Renal pelvis (tissue), 12 donors: Measurements from ENCODE around the gene SRSF1. TPM values are rescaled to one million over a fixed set of nuclear protein-coding genes. Genes with fewer than 3 reads are reported as not detected.
"Not testable (repeated sequence)": the region's sequence is repeated elsewhere in the genome, so short reads cannot be mapped to it uniquely, and the experiment has no call there.

Source experiments
- DNase-seq: peaks from one replicate; pipeline ENCODE4 v3.0.0-alpha.2; 2013
- long read RNA-seq, 16 experiments: transcript quantifications; one replicate each; lab custom pipeline, GENCODE V29; 2026
- polyA plus RNA-seq, 3 donors: library from polyadenylated mRNA; unstranded; fragments of 120-200 nt; gene quantifications; one replicate each; pipeline ENCODE4 v1.2.1, GENCODE V29; 2013; ENCODE audit not compliant: insufficient read length in 3 of 3

The SRSF1 gene, protein sequence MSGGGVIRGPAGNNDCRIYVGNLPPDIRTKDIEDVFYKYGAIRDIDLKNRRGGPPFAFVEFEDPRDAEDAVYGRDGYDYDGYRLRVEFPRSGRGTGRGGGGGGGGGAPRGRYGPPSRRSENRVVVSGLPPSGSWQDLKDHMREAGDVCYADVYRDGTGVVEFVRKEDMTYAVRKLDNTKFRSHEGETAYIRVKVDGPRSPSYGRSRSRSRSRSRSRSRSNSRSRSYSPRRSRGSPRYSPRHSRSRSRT
- 100 to 1,000 TPM; 331 to 382 (median 358) TPM for polyA plus RNA-seq
- long read RNA-seq, donor 1, transcript SRSF1-205 (3 exons, 3,117 nt): minor isoform, 12 of 92 reads
- long read RNA-seq, donor 1, transcript SRSF1-204 (4 exons, 1,720 nt): minor isoform, 18 of 92 reads
- long read RNA-seq, donor 1, transcript SRSF1-201 (4 exons, 1,513 nt): major isoform, 54 of 92 reads
- long read RNA-seq, donor 1, partial matches to known transcripts: 5 of 92 reads
- long read RNA-seq, donor 1, other reads (novel, unspliced or antisense): 0 of 92 reads
- long read RNA-seq, donor 2, transcript SRSF1-201 (4 exons, 1,513 nt): major isoform, 80 of 120 reads
- long read RNA-seq, donor 2, transcript SRSF1-205 (3 exons, 3,117 nt): minor isoform, 12 of 120 reads
- long read RNA-seq, donor 2, transcript SRSF1-204 (4 exons, 1,720 nt): minor isoform, 15 of 120 reads
- long read RNA-seq, donor 2, transcript SRSF1-202 (2 exons, 689 nt): minor isoform, 5 of 120 reads
- long read RNA-seq, donor 2, partial matches to known transcripts: 7 of 120 reads
- long read RNA-seq, donor 2, other reads (novel, unspliced or antisense): 0 of 120 reads
- long read RNA-seq, donor 3, transcript SRSF1-205 (3 exons, 3,117 nt): minor isoform, 6 of 112 reads
- long read RNA-seq, donor 3, transcript SRSF1-204 (4 exons, 1,720 nt): minor isoform, 13 of 112 reads
- long read RNA-seq, donor 3, transcript SRSF1-201 (4 exons, 1,513 nt): major isoform, 78 of 112 reads
- long read RNA-seq, donor 3, partial matches to known transcripts: 6 of 112 reads
- long read RNA-seq, donor 3, other reads (novel, unspliced or antisense): 6 of 112 reads
- long read RNA-seq, donor 4, transcript SRSF1-205 (3 exons, 3,117 nt): minor isoform, 7 of 99 reads
- long read RNA-seq, donor 4, transcript SRSF1-204 (4 exons, 1,720 nt): minor isoform, 15 of 99 reads
- long read RNA-seq, donor 4, transcript SRSF1-201 (4 exons, 1,513 nt): major isoform, 53 of 99 reads
- long read RNA-seq, donor 4, partial matches to known transcripts: 10 of 99 reads
- long read RNA-seq, donor 4, other reads (novel, unspliced or antisense): 8 of 99 reads
- long read RNA-seq, donor 5, transcript SRSF1-204 (4 exons, 1,720 nt): minor isoform, 5 of 41 reads
- long read RNA-seq, donor 5, transcript SRSF1-201 (4 exons, 1,513 nt): major isoform, 31 of 41 reads
- long read RNA-seq, donor 5, partial matches to known transcripts: 0 of 41 reads
- long read RNA-seq, donor 5, other reads (novel, unspliced or antisense): 0 of 41 reads
- long read RNA-seq, donor 6, transcript SRSF1-202 (2 exons, 689 nt): minor isoform, 10 of 92 reads
- long read RNA-seq, donor 6, transcript SRSF1-201 (4 exons, 1,513 nt): major isoform, 59 of 92 reads
- long read RNA-seq, donor 6, transcript SRSF1-205 (3 exons, 3,117 nt): minor isoform, 11 of 92 reads
- long read RNA-seq, donor 6, transcript SRSF1-204 (4 exons, 1,720 nt): minor isoform, 11 of 92 reads
- long read RNA-seq, donor 6, partial matches to known transcripts: 0 of 92 reads
- long read RNA-seq, donor 6, other reads (novel, unspliced or antisense): 0 of 92 reads
- long read RNA-seq, donor 7, transcript SRSF1-201 (4 exons, 1,513 nt): major isoform, 91 of 111 reads
- long read RNA-seq, donor 7, transcript SRSF1-204 (4 exons, 1,720 nt): minor isoform, 11 of 111 reads
- long read RNA-seq, donor 7, transcript SRSF1-205 (3 exons, 3,117 nt): minor isoform, 5 of 111 reads
- long read RNA-seq, donor 7, partial matches to known transcripts: 0 of 111 reads
- long read RNA-seq, donor 7, other reads (novel, unspliced or antisense): 0 of 111 reads
- long read RNA-seq, donor 8, transcript SRSF1-201 (4 exons, 1,513 nt): major isoform, 29 of 35 reads
- long read RNA-seq, donor 8, transcript SRSF1-204 (4 exons, 1,720 nt): minor isoform, 5 of 35 reads
- long read RNA-seq, donor 8, partial matches to known transcripts: 0 of 35 reads
- long read RNA-seq, donor 8, other reads (novel, unspliced or antisense): 0 of 35 reads
- long read RNA-seq, donor 9, transcript SRSF1-201 (4 exons, 1,513 nt): major isoform, 78 of 128 reads
- long read RNA-seq, donor 9, transcript SRSF1-205 (3 exons, 3,117 nt): minor isoform, 13 of 128 reads
- long read RNA-seq, donor 9, transcript SRSF1-204 (4 exons, 1,720 nt): minor isoform, 13 of 128 reads
- long read RNA-seq, donor 9, partial matches to known transcripts: 16 of 128 reads
- long read RNA-seq, donor 9, other reads (novel, unspliced or antisense): 7 of 128 reads
- long read RNA-seq, donor 10, transcript SRSF1-204 (4 exons, 1,720 nt): minor isoform, 11 of 111 reads
- long read RNA-seq, donor 10, transcript SRSF1-205 (3 exons, 3,117 nt): minor isoform, 14 of 111 reads
- long read RNA-seq, donor 10, transcript SRSF1-202 (2 exons, 689 nt): minor isoform, 5 of 111 reads
- long read RNA-seq, donor 10, transcript SRSF1-201 (4 exons, 1,513 nt): major isoform, 74 of 111 reads
- long read RNA-seq, donor 10, partial matches to known transcripts: 0 of 111 reads
- long read RNA-seq, donor 10, other reads (novel, unspliced or antisense): 6 of 111 reads
- long read RNA-seq, donor 11, transcript SRSF1-204 (4 exons, 1,720 nt): minor isoform, 9 of 68 reads
- long read RNA-seq, donor 11, transcript SRSF1-201 (4 exons, 1,513 nt): major isoform, 53 of 68 reads
- long read RNA-seq, donor 11, partial matches to known transcripts: 0 of 68 reads
- long read RNA-seq, donor 11, other reads (novel, unspliced or antisense): 0 of 68 reads
- long read RNA-seq, donor 12, transcript SRSF1-201 (4 exons, 1,513 nt): major isoform, 106 of 167 reads
- long read RNA-seq, donor 12, transcript SRSF1-205 (3 exons, 3,117 nt): minor isoform, 19 of 167 reads
- long read RNA-seq, donor 12, transcript SRSF1-204 (4 exons, 1,720 nt): minor isoform, 25 of 167 reads
- long read RNA-seq, donor 12, partial matches to known transcripts: 7 of 167 reads
- long read RNA-seq, donor 12, other reads (novel, unspliced or antisense): 7 of 167 reads
- long read RNA-seq, donor 13, transcript SRSF1-202 (2 exons, 689 nt): minor isoform, 5 of 56 reads
- long read RNA-seq, donor 13, transcript SRSF1-204 (4 exons, 1,720 nt): minor isoform, 15 of 56 reads
- long read RNA-seq, donor 13, transcript SRSF1-201 (4 exons, 1,513 nt): major isoform, 32 of 56 reads
- long read RNA-seq, donor 13, partial matches to known transcripts: 0 of 56 reads
- long read RNA-seq, donor 13, other reads (novel, unspliced or antisense): 0 of 56 reads
- long read RNA-seq, donor 14: 0 reads
- long read RNA-seq, donor 15: 0 reads
- long read RNA-seq, donor 16, transcript SRSF1-205 (3 exons, 3,117 nt): minor isoform, 13 of 95 reads
- long read RNA-seq, donor 16, transcript SRSF1-204 (4 exons, 1,720 nt): minor isoform, 14 of 95 reads
- long read RNA-seq, donor 16, transcript SRSF1-201 (4 exons, 1,513 nt): major isoform, 63 of 95 reads
- long read RNA-seq, donor 16, partial matches to known transcripts: 0 of 95 reads
- long read RNA-seq, donor 16, other reads (novel, unspliced or antisense): 0 of 95 reads

DNA sequence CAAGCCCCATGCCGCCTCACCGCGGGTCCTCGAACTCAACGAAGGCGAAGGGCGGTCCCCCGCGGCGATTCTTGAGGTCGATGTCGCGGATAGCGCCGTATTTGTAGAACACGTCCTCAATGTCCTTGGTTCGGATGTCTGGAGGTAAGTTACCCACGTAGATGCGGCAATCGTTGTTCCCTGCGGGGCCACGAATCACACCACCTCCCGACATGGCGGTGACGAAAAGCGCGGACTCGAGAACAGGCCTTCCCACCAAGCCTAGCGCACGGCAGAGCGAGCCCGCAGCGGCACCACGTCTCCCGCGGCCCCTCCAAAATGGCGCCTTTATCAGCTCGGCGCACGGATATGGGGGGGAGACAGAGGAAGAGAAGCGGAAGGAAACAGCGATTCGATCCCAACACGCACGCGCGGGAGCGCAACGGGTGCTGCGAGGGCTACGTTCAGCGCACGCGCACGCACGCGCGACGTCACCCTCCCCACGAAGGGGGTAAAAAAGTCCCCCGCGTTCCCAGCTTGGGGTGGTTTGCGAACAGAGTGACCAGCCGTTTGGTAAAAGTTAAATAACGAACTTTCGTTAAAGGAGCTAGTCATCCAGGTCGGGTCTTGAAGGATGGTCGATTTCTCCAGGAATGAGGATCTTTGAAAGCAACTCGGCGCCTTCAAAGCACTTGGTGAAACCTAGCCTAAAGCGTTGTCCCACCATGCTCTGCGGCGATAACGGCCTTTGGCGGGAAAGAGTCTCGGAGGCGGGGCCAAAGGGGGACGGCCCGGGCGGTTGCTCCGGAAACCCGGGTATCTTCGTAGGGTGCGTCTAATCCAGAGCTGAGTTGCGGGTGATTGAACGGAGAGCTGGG lies at the start of gene SRSF1:
SRSF1 (minus strand) TSS at position 323 of the 857 bp plus-strand sequence; CDS start at position 214, 109 bp downstream.
- peak; percentile 98 for DNase-seq

DNA sequence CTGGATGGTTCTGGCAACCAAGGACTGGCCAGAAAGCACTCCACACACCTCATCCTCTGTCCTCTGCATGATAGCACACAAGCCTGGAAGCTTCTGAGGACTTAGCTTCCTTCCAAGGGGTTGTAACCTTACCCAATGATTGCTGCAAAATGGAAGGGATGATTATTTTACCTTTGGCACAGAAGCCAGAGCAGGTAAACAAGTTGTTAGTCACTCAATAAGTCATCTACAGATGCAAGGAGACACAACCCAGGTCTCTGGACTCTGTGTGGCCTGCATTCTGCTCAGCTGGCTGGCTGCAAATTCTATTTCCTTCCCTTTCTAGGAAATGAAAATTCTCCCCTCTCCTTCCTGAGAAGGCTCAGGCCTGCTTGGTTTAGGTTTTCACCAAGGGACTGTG lies 49.4 kb upstream of the SRSF1 start:
- DNase-seq: no peak

DNA sequence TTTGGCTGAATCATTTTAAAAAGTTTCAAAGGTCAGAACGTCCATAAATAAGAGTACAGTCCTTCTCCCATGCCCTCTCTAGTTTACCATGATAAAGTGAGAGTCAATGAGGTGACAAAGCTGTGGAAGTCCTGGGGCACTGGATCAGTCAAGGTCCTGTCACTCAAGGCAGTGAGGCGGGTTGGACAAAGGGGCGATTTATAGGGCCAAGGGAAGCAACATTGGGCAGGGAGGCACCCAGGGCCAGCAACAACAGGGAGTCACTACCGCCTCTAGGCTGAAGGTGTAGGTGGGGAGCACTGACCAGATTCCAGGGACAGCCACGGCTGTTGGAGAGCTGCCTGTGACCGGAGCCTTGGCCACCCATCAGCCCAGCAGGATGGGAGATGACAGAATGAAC lies 47.6 kb upstream of the SRSF1 start:
- no peak for DNase-seq

DNA sequence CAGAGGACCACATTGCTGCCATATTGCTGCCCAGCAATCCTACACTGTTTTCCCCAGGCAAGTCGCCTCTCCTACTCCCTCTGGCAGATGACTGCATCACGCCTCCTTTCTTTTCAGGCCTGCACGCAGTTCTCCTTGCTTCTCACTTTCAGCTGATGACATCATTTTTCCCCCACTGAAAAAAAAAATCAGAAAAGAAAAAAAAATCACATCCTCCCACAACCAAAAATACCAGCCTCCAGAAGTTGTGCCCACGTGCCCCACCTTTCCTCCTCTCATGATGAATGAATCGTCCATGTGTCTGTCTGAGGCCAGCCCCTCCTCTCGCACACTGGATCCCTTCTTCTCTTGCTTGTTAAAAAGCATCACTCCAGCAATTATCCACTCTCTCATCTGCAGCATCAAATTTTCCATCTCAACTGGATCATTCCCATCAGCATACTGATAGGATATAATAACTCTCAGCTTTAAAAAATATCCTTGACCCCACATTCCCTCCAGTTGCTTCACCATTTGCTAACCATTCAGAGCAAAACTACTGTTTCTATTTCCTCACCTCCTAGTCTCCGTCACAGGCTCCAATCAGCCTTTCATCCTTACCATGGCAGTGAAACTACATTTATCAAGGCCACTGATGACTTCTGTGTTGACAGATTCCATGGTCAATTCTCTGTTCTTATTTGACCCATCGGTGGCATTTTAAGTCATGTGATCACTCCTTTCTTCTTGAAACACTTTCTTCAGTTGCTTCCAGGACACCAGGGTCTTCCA lies 46.1 kb upstream of the SRSF1 start:
- DNase-seq: no peak

DNA sequence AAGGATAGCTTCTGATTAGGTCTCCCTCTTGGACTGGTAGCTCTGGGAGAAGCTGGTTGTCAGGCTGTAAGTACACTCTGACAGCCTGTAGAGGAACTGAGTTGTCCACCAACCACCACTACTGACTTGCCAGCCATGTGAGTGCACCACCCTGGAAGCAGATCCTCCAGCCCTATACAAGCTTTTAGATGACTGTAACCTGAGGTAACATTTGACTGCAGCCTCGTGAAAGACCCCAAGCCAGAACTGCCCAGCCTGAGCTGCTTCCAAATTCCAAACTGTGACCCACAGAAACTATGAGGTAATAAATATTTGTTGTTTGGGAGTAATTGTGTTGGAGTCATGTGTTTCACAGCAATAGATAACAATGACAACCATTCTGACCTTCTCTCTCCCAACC lies 45.4 kb upstream of the SRSF1 start:
- DNase-seq: no peak

DNA sequence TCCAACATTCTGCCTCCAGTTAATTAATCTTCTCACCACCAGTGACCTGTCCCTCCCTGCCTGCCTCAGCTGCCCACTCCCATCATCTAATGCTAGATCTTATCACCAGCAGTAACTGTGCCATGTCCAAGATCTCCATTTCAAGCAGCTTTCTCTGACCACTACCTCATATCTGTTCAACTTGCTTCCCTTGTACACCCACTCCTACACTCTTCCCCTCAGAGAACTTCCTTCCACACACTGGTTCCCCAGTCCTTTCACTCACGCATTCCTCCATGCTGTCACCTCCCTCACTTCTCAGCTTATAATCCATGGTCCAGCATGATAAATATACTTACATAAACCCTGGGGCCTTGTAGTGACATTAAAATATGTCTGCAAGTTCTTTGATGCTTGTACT lies 44.4 kb upstream of the SRSF1 start:
- DNase-seq: no peak

DNA sequence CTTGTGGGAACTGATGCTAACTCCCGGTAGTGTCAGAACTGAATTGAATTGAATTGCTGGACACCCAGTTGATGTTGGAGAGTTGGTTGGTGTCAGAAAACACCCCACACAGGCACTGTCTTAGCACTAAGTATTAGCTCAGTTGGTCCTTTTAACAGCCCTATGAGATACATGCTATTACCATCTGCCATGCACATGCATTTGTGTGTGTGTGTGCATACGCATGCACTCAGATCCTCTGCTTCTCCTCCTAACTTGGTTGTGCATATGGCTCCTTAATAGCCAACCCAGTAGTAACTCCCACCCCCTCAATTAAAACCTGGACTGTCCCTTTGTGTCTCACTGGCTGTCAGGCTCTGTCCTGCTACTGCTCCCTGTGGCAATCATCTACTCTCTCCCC lies 43.9 kb upstream of the SRSF1 start:
- no peak for DNase-seq

DNA sequence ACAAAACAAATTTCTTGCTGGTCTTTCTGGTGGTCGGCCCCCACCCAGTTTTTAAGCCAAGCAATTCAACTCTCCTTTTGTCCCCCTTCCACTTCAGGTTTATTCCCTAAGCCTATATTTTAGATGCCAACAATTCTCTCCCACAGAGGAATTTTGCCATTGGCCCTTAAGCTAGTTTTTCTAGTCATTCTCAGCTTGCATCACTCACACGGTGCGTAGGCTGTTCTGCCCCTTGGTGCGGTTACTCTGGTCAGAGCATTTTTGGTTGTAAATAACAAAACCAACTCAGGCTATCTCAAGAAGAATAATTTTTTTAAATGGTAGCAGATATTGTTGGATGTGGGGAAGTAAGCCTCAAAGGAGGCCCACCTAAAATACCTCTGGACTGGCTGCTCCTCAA lies 42.5 kb upstream of the SRSF1 start:
- no peak for DNase-seq

DNA sequence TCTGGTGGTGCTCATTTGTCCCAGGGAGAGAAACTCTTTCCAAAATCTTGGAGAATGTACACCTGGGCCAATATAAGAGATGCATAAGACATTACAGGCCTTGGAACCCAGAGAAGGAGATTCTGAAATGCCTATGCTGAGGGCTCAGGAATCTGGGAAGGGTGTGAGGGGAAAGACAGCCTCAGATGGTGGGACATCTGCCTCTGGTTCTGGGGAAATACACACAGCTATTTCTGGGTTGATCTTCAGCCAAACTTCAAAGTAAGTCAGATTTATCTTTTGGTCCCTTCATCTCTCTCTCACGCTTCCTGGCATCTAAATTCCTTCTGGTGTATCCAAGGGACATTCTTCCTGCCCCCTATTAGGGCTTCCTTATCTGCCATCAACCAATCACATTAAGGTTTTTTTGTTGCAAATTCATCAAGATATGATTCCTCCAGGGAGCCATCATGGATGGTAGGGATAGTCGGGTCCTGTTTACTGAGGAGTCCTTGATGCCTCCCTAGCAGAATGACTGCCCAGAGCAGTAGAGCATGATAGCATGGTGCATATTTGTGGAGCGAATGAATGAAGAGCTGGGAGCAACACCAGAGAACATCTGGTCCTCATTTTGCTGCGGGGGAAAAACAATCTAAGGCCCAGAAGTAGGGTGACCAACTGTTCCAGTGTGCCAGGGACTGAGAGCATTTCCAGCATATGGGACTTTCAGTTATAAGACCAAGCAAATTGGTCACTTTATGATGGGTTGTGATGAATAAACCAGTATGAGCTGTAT lies 40.5 kb upstream of the SRSF1 start:
- no peak for DNase-seq

DNA sequence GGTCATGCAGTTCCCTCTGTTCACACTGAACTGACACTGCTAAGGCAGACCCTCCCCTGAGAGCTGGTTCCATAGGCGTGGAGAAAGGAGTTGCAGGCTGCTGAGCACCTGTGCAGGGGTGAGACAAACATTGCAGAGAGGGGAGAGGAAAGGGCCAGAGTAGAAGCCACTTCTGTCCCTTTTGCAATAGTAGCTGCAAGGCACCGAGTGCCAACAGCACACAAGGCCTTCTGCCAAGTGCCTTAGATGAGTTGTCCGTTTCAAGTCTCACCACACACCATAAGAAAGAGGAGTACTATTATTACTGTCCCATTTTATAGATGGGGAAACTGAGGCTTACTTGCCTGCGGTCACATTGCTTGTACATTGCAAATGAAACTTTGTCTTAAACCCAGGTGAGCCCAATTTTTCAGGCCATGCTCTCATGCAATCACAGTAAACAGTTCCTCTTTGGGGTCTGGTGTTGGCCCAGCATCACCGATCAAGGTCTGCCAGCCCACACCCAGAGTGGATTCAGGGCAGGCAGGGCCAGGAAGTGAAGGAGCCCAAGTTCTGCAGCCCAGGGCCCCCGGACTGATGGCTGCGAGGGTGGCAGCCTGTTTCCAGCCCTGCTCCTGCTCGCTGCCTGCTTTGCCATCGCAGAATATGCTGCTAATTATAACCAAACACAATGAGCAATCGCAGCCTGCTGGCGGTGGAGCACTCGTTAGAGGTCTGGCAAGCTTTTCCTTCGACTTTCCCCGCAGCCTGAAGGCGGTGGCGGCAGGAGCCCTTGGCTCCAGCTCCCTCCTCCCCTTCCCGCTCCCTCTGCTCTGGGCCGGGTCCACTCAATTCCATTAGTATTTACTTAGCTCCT lies 39.4 kb upstream of the SRSF1 start:
- no peak for DNase-seq

DNA sequence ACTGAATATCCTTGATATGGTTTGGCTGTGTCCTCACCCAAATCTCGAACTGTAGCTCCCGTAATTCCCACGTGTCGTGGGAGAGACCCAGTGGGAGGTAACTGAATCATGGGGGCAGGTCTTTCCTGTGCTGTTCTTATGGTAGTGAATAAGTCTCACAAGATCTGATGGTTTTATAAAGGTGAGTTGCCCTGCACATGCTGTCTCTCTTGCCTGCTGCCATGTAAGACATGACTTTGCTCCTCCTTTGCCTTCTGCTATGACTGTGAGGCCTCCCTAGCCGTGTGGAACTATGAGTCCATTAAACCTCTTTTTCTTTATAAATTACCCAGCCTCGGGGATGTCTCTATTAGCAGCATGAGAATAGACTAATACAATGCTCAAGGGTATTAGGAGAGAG lies 37.2 kb upstream of the SRSF1 start:
- not testable (repeated sequence) for DNase-seq

DNA sequence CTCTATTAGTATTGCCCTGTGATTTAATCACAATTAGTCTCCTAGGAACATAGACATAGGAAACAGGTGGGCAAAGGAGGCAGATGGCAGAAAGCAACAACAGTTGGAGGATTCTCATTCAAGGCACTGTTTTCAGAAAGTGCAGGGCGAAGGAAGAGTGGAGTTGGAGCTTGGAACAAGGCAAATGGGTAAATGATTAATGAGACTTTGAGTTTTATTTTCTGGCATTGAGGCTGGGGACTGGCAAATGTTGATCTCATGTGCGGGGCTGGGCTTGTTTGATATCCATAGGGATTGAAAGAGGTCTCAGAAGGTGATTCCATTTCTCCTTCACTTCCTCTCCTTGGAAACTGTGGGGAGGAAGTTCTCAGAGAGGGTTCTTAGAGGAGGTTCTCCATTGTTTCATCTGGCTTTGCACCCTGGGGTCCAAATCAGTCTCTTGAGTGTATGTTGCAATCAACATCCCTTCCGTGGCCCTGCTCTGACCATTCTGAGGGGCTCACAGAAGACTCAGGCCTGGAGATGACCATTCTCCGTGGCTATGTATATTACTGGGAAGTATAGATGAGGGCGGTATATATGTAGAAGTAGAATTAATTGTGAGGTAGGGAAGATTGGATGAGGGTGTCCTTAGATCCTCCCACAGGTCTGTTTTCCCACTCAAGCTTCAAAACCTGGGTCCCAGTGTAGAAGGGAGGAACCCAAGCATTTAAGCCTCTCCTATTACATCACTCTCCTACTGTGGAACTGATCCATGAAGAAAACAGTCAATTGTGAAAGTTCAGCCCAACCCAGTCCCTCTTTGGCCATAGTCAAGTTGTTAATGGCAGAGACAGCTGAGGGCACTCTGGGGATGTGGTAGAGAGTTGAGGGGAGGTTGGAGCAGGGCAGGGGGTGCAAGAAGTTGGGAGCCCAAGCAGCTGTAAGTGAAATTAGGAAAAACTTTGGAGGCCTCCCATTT lies 36.5 kb upstream of the SRSF1 start:
- no peak for DNase-seq
